GM13977 (cell line): Measurements from ENCODE around the gene COPS2.
"Not testable (repeated sequence)": the region's sequence is repeated elsewhere in the genome, so short reads cannot be mapped to it uniquely, and the experiment has no call there.

Experiments
- DNase-seq: peaks from one replicate; pipeline ENCODE4 v3.0.0; 2012; ENCODE audit warnings: low spot score
- in situ Hi-C: fragments of 300-500 bp; cut with MboI; formaldehyde crosslinking; loops from one replicate; pipeline ENCODE4 v1.12.0; 2022; ENCODE audit warnings: low sequenced_read_pairs, low pct_unique_long_range_greater_than_20kb, mixed read lengths, inconsistent platforms; ENCODE audit not compliant: unreplicated experiment
- TF ChIP-seq, protein P1 (sequence below): IDR thresholded peaks from 2 replicates; pipeline ENCODE4 v1.5.1; 2012; ENCODE audit warnings: mild to moderate bottlenecking, control low read depth; ENCODE audit not compliant: insufficient read depth; ENCODE audit errors: extremely low read depth, missing control alignments

Gene COPS2

DNA sequence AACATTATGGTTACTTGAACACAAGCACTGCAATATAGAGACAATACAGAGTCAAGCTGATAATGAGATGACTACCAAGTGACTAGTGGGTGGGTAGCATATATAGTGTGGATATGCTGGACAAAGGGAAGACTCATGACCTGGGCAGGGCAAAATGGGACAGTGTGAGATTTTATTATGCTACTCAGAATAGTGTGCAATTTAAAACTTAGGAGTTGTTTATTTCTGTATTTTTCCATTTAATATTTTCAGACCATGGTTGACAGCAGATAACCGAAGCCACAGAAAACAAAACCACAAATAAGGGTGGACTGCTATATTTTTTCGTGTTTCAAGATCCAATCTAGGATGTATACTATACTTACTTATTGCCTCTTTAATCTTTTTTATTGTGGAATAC lies 34.2 kb upstream of the COPS2 start:
- no peak for DNase-seq
- in situ Hi-C loops = no loop called here
- TF ChIP-seq, protein P1, sequence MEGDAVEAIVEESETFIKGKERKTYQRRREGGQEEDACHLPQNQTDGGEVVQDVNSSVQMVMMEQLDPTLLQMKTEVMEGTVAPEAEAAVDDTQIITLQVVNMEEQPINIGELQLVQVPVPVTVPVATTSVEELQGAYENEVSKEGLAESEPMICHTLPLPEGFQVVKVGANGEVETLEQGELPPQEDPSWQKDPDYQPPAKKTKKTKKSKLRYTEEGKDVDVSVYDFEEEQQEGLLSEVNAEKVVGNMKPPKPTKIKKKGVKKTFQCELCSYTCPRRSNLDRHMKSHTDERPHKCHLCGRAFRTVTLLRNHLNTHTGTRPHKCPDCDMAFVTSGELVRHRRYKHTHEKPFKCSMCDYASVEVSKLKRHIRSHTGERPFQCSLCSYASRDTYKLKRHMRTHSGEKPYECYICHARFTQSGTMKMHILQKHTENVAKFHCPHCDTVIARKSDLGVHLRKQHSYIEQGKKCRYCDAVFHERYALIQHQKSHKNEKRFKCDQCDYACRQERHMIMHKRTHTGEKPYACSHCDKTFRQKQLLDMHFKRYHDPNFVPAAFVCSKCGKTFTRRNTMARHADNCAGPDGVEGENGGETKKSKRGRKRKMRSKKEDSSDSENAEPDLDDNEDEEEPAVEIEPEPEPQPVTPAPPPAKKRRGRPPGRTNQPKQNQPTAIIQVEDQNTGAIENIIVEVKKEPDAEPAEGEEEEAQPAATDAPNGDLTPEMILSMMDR = no peak

DNA sequence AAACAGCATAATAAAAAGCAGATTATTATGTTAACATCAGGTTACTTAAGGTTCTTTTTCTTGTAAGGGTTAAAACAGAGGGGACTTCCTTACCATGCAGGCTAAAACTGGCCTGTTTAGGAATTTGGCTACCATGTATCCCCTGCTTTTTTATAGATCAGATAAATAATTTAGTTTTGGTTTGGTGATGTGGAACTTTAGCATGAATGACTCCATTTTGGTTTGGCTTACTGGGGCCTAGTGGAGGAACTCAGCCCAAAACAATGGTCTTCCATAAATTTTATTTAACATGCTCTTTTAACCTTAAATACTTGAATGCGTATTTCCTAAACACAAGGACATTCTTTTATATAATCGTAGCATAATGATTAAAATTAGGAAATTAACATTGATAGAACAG lies 33.5 kb upstream of the COPS2 start:
- in situ Hi-C loops = no loop called here
- DNase-seq = no peak
- TF ChIP-seq, protein P1 = no peak

DNA sequence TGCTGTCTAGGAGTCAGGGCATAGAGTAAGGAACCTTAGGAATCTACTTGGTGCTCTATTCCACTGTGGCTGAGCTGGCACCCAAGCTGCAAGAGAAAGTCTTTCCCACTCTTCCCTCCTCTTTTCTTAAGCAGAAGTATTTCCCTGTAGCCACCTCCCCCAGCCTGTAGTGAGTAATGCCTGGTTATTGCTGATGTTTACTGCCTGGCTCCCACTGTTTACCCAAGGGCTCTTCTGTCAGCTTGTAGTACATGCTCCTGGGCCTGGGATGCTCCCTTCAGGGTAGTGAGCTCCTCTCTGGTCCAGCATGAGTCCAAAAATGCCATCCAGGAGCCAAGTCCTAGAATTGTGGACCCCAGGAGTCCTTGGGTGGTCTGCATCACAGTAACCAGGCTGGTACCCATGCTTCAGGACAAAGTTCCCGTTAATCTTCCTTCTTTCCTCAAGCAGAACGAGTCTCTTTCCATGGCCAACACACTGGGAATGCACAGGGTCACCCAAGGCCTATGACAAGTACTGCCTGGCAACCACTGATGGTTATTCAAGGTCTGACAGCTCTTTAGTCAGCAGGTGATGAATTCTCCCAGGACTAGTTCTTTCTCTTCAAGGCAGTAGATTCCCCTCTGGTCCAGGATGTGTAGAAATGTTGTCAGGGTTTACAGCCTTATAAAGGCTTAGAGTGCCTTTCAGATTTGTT lies 32.3 kb upstream of the COPS2 start:
- TF ChIP-seq, protein P1 = no peak
- in situ Hi-C loops = no loop called here
- DNase-seq = no peak

DNA sequence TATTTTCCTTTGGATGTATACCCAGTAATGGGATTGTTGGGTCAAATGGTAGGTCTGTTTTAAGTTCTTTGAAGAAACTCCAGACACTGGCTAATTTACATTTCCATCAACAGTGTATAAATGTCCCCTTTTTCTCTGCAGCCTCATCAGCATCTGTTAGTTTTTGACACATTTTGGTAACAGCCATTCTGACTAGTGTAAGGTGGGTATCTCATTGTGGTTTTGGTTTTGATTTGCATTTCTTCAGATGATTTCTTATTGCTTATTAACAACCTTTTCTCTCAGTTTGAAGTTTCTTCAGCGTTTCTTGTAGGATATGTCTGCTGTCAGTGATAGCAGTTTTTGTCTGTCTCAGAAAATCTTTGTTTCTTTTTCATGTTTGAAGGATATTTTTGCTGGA lies 30.1 kb upstream of the COPS2 start:
- no peak for DNase-seq
- in situ Hi-C loops = no loop called here
- TF ChIP-seq, protein P1 = no peak

DNA sequence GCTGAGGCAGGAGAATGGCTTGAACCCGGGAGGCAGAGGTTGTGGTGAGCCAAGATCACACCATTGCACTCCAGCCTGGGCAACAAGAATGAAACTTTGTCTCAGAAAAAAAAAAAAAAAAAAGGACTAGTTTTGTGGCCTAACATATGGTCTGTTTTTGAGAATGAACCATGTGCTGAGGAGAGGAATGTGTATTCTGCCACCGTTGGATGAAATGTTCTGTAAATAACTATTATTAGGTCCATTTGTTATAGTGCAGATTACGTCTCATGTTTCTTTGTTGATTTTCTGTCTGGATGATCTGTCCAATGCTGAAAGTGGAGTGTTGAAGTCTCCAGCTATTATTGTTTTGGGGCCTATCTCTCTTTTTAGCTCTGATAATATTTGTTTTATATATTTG lies 28.3 kb upstream of the COPS2 start:
- in situ Hi-C loops, DNase-seq: not testable (repeated sequence)

DNA sequence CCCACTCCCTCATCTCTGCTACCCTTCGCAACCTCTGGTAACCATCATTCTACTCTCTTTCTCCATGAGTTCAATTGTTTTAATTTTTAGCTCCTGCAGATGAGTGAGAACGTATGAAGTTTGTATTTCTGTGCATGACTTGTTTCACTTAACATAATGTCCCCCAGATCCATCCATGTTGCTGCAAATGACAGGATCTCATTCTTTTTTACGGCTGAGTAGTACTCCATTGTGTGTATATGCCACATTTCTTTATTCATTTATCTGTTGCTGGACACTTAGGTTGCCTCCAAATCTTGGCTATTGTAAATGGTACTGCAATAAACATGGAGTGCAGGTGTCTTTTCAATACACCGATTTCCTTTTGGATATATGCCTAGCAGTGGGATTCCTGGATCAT lies 26.7 kb upstream of the COPS2 start:
- in situ Hi-C loops = no loop called here
- no peak for DNase-seq
- TF ChIP-seq, protein P1 = no peak

DNA sequence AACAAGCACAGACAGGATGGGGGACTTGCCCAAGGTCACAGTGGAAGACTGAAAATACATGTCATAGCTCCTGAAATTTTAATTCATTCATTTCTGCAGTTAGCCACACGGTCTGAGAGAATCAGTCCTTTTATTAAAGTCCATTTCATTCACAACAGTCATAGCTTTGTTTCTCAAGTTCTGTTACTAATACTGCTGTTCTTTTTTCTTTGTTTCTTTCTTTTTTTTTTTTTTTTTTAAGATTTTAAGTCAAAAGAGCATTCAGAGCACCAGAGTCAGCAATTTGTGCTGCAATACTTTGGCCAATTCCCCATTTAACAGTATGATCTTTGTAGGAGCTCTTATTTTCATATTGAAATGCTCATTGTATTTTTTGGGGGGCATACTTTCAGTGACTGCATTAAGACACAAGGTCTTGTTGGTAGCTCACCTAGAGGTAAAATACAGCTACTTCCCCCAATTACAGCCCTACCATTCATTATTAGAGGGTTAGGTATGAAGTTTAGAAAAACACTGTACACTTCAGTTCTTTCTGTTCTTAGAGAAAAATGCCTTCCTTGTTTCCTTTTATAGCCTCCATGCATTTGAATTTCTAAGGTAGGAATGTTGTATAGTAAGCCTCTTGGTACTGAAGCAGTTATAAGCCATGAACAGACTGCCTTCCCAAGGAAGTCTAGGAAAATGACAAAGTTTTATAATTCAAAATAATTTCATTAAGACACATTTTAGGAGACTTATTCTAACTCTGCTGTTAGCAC lies 24.2 kb upstream of the COPS2 start:
- TF ChIP-seq, protein P1 = no peak
- DNase-seq = no peak
- in situ Hi-C loops = no loop called here
